Lung (tissue), 12 donors: ENCODE data around the gene LLGL2. TPM values are rescaled to one million over a fixed set of nuclear protein-coding genes. Genes with fewer than 3 reads are reported as not detected.

Experiments
- ATAC-seq: fragments of 200-7000 bp; cut with Tn5 transposase; one replicate; pipeline ENCODE4 v1.9.1; 2020; ENCODE audit warnings: moderate number of reproducible peaks; ENCODE audit not compliant: insufficient read depth, low FRiP score
- DNase-seq, 3 donors: peaks; one replicate each; pipeline ENCODE4 v3.0.0-alpha.2; 2013 to 2017
- H3K27ac ChIP-seq, 2 donors: one replicate each; pipeline ENCODE4 v1.5.1; 2013; ENCODE audit warnings: mild to moderate bottlenecking in 2 of 2, moderate library complexity in 2 of 2, control low read depth in 1 of 2, inconsistent platforms in 1 of 2, low read depth in 1 of 2, low read length in 1 of 2
- H3K27me3 ChIP-seq, 3 donors: one replicate each; pipeline ENCODE4 v1.5.1; 2013; ENCODE audit warnings: low read length in 2 of 3; ENCODE audit not compliant: control insufficient read depth in 3 of 3, insufficient read depth in 3 of 3
- H3K36me3 ChIP-seq, 4 donors: one replicate each; pipeline ENCODE4 v1.5.1; 2013; ENCODE audit warnings: low read length in 4 of 4, mild to moderate bottlenecking in 1 of 4, moderate library complexity in 1 of 4; ENCODE audit not compliant: control insufficient read depth in 4 of 4, insufficient read depth in 4 of 4
- H3K4me1 ChIP-seq, 5 donors: one replicate each; pipeline ENCODE4 v1.5.1; 2013; ENCODE audit warnings: low read length in 5 of 5, mild to moderate bottlenecking in 2 of 5, moderate library complexity in 1 of 5; ENCODE audit not compliant: control insufficient read depth in 5 of 5, insufficient read depth in 5 of 5
- H3K4me3 ChIP-seq: one replicate; pipeline ENCODE4 v1.5.1; 2013; ENCODE audit warnings: mild to moderate bottlenecking, control low read depth, moderate library complexity
- H3K9ac ChIP-seq, 2 donors: one replicate each; pipeline ENCODE4 v1.5.1; 2013; ENCODE audit warnings: low read length in 2 of 2, control low read depth in 1 of 2; ENCODE audit not compliant: insufficient read depth in 1 of 2
- H3K9me3 ChIP-seq, 4 donors: one replicate each; pipeline ENCODE4 v1.5.1; 2013; ENCODE audit warnings: low read length in 3 of 4, mild to moderate bottlenecking in 1 of 4, moderate library complexity in 1 of 4; ENCODE audit not compliant: control insufficient read depth in 4 of 4, insufficient read depth in 3 of 4
- CTCF ChIP-seq: IDR thresholded peaks from 2 replicates; pipeline ENCODE4 v1.5.1; 2012; ENCODE audit warnings: mild to moderate bottlenecking; ENCODE audit errors: control extremely low read depth, extremely low read depth
- WGBS, 2 donors: extraction: QIAGEN DNeasy Blood & Tissue Kit; methylation state at CpG; one replicate each; pipeline ENCODE4 v1.1.7; 2013; 5-methylcytosine and 5-hydroxymethylcytosine counted together
- polyA plus RNA-seq, 2 donors: library from polyadenylated mRNA; stranded (reverse); fragments of 200-250 nt; gene quantifications; one replicate each; pipeline ENCODE4 v1.2.1, GENCODE V29; 2013
- total RNA-seq, 2 donors: library from RNA; depleted of rRNA in 1 of 2; stranded (reverse); fragments of >200 nt in 1 of 2; gene quantifications; one replicate each; pipeline ENCODE4 v1.2.1, GENCODE V29; 2014 to 2021
- donor health status: control.
- donor health status: control.
- donor health status: Bipolar disorder and iron deficiency.
- donor health status: healthy.
- donor health status: DM: yes; HTN: yes; CAD: no.

LLGL2 gene
- total and polyA plus RNA-seq, 4 donors = 80.5 to 199 (median 149) TPM

GRCh38 chr17:75521290-75521689, 4.2 kb upstream of the LLGL2 start:
- WGBS, 2 donors = 95% methylated on average over 8 of the region's 8 CpGs
- no peak for DNase-seq
- ATAC-seq = no peak
- TF ChIP-seq CTCF = no peak
- peaks cover 0 to 3% (median 0%) of the 10 kb centered on the region in 4 donors for H3K9me3 ChIP-seq
- no peak overlapping the region for H3K9ac ChIP-seq
- H3K4me1 ChIP-seq = peaks cover 0 to 14% (median 8%) of the 10 kb centered on the region in 5 donors
- no peaks in the 10 kb centered on the region for H3K27me3 ChIP-seq
- peaks cover 0 to 11% (median 9%) of the 10 kb centered on the region in 4 donors for H3K36me3 ChIP-seq
- no peak overlapping the region for H3K4me3 ChIP-seq
- H3K27ac ChIP-seq = no peak overlapping the region

- H3K27me3 ChIP-seq = peaks cover 0 to 5% (median 0%) of the 10 kb centered on the region in 3 donors
- WGBS, 2 donors = 93 to 95% methylated on average over 33 of the region's 33 CpGs
- ATAC-seq = no peak
- peaks cover 0 to 15% (median 6%) of the 10 kb centered on the region in 5 donors for H3K4me1 ChIP-seq
- H3K9ac ChIP-seq = no peak overlapping the region
- H3K4me3 ChIP-seq = no peak overlapping the region
- no peak for TF ChIP-seq CTCF
- peaks cover 0 to 3% (median 0%) of the 10 kb centered on the region in 4 donors for H3K9me3 ChIP-seq
- peaks cover 0 to 11% (median 9%) of the 10 kb centered on the region in 4 donors for H3K36me3 ChIP-seq
- no peak overlapping the region for H3K27ac ChIP-seq
- DNase-seq = no peak
Observed at GRCh38 chr17:75521951-75522727, 3.4 kb upstream of the LLGL2 start.

GRCh38 chr17:75523647-75524046, 1.9 kb upstream of the LLGL2 start:
- DNase-seq = no peak
- Histone ChIP-seq H3K4me3 (no peak overlapping the region), H3K27me3 (peaks cover 0 to 5% (median 0%) of the 10 kb centered on the region in 3 donors), H3K27ac (no peak overlapping the region), H3K36me3 (peaks cover 0 to 11% (median 9%) of the 10 kb centered on the region in 4 donors), H3K9me3 (peaks cover 0 to 3% (median 0%) of the 10 kb centered on the region in 4 donors), H3K4me1 (peaks cover 0 to 9% (median 0%) of the 10 kb centered on the region in 5 donors), H3K9ac (no peak overlapping the region)
- no peak for TF ChIP-seq CTCF
- WGBS, 2 donors = 96% methylated on average over 7 of the region's 7 CpGs
- no peak for ATAC-seq
